Measurements from ENCODE around the gene ATP10D.
"Not testable (repeated sequence)": the region's sequence is repeated elsewhere in the genome, so short reads cannot be mapped to it uniquely, and the experiment has no call there.

Gene ATP10D

DNA sequence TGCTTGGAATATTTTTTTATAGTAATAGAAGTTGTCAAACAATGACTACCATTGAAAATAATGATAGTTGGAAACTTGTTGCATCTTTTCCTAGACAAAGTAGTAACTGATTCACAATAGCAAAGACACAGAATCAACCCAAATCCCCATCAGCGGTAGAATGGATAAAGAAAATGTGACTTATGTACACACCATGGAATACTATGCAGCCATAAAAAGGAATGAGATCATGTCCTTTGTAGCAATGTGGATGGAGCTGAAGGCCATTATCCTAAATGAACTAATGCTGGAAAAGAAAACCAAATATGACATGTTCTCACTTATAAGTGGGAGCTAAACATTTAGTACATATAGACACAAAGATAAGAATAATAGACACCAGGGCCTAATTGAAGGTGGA, 49.7 kb downstream of the ATP10D start:
- no peak for DNase-seq (ENCODE audit: low read depth, low spot score)

DNA sequence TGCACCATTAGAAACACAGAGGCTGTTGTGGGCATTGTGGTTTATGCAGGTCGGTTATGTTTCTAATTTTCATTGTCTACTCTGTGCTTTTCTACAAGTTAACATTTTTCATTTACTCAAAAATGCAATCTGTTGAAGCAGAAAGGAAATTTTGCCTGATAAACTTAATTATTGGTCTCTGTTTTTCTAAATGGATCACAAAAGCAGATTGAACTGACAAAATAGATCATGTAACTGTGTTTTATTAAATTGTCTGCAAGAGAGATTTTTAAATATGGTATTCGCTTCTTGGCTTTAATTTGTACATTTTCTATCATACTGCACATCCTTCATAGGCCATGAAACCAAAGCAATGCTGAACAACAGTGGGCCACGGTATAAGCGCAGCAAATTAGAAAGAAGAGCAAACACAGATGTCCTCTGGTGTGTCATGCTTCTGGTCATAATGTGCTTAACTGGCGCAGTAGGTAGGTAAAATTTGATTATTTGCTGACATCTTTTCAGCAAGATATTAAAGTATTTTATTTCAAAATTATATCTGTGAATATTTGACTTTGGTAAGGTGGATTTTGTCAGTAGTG, 50.6 kb downstream of the ATP10D start:
- no peak for DNase-seq (ENCODE audit: low read depth, low spot score)

DNA sequence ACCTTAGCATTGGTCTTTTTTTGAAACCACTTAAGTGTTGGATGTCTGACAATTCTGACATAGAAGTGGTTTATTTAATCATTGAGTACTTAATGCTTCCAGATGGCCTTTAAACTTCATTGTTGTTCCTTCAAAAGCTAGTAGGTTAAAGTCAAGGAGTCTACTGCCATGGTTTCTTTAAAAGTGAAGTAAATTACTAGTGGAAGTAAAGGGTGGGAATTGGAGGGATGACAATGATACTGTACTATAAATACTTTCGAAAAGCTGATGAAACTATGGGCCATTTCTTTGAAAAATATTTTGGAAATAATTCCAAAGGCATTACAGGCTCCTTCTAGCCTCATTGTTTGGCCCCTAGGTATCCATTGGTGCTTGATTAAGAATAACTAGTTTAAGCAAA, 51.9 kb downstream of the ATP10D start:
- no peak for DNase-seq (ENCODE audit: low read depth, low spot score)

DNA sequence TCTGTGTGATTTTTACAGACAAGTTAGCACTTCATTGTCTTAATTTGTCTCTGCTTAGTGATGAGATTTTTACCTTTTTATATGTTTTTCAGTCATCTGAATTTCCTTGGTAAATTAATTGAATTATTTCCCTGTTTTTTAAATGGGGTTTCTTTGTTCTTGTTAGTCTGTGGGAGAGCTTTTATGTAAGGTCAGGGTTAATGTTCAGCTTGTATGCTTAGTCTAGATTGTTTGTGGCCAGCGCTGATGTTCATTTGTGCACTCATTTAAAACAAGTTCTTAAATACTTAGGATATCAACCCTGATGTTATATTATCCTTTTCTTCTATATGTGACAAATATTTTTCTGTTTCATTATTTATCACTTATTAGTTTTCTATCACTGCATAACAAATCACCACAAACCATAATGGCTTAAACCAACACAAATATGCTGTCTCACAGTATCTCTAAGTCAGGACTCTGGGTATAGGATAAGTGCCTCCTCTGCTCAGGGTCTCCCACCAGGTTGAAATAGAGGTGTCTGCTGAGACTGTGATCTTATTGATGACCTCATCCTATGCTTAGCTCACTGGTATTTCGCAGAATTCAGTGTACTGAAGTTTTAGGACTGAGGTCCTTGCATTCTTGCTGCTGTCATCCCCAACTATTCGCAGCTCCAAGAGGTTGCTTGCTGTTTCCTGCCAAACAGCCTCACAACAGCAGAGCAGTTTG, 53.2 kb downstream of the ATP10D start:
- no peak for DNase-seq (ENCODE audit: low read depth, low spot score)

DNA sequence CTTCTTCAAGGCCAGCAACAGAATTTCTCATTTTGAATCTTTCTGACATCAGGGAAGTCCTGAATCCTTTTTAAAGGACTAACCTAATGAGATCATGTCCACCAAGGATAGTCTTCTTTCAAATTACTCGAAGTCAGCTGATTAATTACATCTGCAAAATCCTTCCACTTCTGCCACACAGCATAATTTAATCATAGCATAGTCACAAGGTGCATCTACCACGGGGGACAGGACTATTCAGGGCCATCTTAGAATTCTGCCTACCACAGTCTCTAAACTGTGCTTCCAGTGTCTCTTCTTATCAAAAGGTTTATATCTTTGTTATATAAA, 53.7 kb downstream of the ATP10D start:
- no peak for DNase-seq (ENCODE audit: low read depth, low spot score)

DNA sequence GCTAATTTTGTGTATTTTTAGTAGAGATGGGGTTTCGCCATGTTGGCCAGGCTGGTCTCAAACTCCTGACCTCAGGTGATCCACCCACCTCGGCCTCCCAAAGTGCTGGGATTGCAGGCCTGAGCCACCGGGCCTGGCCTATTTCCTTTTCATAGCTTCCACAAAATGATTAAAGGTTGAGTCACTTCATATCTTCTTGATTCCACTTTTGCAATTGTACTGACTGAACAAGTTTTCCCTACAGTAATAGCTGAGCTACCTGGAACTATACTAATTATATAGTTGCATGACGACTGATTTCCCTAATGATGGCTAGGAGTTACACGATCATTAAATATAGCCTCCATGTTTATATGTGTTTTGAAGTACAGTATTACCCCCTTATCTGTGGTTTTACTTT, 57.6 kb downstream of the ATP10D start:
- DNase-seq (ENCODE audit: low read depth, low spot score): not testable (repeated sequence)

DNA sequence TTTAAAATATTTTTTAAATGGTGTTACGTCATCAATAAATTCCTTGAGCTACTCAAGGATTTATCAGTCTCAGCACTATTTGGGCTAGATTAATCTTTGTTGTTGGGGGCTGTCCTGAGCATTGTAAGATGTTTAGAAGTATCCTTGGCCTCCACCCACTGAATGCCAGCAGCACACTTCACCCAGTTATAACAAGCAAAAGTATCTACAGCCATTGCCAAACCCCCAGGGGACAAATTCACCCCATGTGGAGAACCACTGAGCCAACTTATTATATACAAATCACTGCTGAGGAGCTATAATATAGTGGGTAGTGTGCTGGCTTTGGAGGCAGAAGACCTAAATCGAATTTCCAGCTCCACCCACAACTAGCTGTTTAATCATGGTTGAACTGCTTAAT, 58.3 kb downstream of the ATP10D start:
- DNase-seq (ENCODE audit: low read depth, low spot score): no peak

DNA sequence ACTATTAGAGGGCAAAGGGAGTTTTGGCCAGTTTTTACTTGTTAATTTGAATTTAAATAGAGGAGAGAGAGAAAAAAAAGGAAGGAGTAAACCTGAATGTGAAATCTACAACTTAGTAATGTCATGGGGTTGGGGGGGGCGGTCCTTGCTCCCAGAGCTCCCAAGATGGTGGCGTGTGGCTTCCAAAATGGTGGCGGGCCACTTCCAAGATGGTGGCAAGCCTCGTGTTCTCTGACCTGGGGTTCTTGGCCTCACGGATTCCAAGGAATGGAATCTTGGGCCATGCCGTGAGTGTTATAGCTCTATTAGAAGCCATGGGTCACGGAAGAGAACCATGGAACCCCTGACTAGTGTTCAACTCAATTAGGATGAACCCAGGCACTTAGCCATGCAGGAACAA, 65.3 kb downstream of the ATP10D start:
- DNase-seq (ENCODE audit: low read depth, low spot score): not testable (repeated sequence)

DNA sequence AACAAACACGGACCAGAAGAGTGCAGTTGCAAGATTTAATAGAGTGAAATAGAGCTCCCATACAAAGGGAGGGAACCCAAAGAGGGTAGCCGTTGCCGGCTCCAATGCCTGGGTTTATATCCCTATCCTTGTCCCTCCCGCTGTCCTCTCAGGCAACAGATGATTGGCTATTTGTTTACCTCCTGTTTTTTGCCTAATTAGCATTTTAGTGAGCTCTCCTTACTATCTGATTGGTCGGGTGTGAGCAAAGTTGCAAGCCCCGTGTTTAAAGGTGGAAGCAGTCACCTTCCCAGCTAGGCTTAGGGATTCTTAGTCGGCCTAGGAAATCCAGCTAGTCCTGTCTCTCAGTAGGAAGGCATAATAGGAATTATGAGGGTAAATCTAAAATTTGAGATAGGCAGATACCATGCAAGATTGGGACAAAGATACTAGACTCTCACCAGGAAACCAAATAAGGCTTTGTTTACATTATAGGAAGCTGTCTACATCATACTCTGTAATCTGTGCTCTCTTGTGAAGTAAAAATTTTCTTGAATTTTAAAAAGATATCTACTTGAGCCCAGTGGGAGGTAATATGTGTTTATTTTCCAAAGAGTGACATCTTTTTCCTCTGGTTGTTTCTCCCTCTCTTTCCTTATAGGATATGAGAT, 65.9 kb downstream of the ATP10D start:
- no peak for DNase-seq (ENCODE audit: low read depth, low spot score)

DNA sequence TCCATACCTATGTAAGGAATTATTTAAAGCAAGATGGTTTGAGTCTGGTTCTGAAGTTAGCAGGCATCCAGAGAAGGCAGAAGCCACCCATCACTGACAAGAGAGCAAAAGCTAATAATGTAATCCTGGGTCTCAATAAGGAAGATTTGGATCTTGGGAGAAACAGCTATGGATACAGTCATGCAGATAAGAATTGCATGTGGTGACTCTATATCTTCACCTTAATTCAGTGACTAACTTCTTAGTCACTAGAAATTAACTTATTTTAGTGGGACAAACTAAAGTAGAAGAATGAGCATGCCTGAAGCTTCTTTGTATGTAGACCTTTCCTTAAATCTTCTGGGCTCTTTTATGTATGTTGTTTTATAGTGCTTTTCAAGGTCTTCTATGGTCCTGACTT, 66.6 kb downstream of the ATP10D start:
- DNase-seq (ENCODE audit: low read depth, low spot score): no peak

DNA sequence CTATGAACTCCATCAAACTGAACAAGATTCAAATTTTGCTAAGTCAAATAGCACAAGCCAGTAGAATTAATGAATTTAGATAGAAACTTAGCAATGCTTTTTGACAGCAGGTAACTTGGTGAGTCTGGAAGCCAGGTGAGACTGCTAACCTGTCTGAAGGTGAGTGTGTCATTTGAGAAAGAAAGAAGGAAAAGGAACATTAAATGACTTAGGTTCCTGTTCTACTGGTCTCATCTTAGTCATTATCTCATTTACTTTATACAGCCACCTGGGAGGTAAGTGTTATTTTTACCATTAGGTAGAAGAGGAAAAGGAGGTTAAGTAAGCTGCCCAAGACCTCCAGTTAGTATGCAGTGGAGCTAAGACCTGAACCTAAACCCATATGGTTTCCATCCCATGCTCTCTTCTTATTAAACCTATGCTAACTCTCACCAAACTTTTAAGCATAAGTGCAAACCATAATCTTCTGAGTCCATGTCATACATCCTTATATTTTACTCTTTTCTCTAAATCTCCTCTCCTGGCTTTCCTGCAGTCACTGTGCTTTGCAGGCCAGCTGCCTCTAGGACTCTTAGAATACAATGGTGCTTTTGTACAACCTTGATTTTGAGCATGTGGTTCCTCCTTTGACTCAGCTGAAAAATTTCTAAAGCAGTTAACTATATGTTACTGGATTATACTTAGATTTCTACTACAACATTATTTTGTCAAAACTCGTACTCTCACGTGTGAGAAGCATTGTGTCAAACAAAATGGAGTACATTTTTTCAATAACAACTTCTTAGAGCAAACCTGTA, 68.5 kb downstream of the ATP10D start:
- DNase-seq (ENCODE audit: low read depth, low spot score): no peak

DNA sequence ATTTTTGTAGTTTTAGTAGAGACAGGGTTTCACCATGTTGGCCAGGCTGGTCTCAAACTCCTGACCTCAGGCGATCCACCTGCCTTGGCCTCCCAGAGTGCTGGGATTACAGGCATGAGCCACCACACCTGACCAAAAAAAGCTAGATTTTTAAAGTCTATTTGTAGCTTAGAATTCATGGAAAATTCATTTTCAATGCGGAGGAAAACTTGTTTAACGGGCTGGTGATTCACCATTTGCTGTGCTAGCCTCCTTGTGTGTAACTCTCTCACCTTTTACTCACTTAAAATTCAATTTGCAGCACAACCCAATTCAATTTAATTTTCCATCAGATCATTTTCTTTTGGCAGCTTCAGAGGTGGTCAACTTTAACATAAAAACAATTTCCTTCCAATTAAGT, 70.8 kb downstream of the ATP10D start:
- not testable (repeated sequence) for DNase-seq (ENCODE audit: low read depth, low spot score)

DNA sequence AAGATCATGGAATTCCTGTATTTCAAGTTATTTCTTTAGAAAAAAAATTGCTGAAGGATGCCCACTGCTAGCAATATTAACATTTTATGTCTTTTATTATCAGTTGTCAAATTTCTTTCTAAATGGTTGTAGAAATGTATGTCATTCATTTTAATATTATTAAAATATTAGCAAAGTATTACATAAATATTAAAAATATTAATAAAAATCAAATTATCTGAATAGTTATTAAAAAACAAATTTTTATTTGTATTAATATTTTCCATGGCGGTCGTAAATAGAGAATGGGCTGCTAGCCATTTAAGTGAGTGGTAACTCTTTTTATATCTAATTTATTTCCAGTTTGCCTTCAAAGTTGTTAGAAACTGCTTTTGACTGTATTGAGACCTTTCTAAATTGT, 72.2 kb downstream of the ATP10D start:
- DNase-seq (ENCODE audit: low read depth, low spot score): no peak

DNA sequence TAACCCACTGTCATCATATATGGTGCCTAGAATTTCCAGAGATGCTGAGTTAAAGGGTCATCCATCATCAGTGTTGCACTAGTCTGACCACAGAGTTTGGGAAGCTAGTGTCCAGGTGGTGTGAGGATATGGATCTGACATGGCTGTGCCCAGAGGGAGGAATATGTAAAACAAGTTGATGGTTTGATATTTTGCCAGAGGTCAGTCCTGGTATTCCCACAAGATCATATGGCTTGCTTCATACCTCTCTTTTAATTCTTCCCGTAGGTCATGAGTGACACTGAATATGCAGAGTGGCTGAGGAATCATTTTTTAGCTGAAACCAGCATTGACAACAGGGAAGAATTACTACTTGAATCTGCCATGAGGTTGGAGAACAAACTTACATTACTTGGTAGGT, 75.6 kb downstream of the ATP10D start:
- no peak for DNase-seq (ENCODE audit: low read depth, low spot score)

DNA sequence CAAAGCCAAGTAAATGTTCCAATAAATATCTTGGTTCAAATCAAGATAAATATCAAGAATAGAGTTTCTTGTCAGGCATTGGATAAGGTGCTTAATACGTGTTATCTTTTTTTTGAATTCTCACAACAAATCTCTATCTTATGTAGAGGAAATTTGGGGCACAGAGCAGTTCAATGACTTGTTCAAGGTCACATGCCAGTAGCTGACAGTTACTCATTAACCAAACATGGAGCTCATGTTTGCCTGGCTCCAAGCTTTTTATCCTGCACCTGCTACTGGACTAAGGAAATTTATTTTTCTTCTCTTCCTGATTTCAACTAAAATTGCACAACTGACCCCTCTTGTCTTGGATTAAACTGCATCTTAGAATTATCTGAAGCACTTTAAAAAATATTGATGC, 76.3 kb downstream of the ATP10D start:
- DNase-seq (ENCODE audit: low read depth, low spot score): no peak

DNA sequence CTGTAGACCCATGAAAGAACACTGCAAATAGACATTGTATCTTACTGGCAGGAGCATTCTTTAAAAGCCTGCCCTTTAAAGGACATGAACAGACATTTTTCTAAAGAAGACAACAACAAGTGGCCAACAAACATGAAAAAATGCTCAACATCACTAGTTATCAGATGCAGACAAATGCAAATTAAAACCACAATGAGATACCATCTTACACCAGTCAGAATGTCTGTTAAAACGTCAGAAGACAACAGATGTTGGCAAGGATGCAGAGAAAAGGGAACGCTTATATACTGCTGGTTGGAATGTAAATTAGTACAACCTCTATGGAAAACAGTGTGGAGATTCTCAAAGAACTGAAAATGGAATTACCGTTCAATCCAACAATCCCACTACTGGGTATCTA, 77.2 kb downstream of the ATP10D start:
- DNase-seq (ENCODE audit: low read depth, low spot score): no peak

DNA sequence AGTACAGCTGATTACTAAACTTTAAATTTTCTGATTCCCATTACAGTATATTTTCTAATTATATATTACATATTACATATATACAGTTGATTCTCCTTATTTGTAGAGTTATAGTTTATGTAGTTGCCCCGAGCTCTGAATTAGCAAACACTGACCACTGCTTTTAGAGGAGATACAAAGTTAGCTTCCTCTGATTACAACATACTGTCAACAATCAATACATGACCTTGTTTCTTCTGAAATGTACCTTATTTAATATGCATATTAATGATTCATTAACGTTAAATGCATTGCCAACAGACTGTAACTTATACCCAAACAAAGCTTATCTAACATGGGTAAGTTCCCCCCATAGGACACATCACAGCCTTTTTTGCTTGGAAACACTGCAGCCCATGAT, 81.5 kb downstream of the ATP10D start:
- no peak for DNase-seq (ENCODE audit: low read depth, low spot score)

DNA sequence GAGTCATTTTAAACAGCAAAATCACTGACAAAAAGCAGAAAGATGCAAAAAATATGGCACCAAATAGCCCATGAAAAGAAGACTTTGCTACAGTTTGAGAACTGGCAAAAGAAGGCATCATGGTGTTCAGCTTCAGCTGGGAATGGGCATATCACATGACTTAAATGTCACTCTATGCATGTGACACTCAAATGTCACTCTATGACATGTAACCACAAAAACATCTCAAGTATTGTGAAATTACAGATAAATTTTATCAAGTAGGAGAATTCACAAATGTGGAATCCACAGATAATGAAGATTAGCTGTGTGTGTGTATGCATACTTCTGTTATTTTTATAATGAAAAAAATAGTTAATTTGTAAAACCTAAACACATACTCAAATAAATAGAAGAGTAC, 81.9 kb downstream of the ATP10D start:
- DNase-seq (ENCODE audit: low read depth, low spot score): no peak

DNA sequence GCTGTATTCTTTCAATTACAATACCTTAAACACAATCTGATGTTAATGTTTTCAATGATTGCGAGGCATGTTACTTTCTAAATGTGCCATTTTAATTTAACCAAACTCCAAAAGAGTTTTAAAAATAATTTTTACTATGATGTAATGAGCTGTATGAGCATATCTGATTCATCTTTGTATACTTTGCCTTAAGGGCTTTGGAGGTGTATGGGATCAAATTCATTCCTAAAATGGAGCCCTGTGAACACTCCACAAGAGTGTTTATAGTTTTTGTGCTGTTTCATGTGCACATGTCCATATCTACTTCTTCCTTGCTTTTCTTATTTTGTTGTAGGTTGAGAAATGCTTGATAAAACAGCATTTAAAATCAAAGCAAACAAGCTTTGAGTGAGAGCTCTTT, 82.4 kb downstream of the ATP10D start:
- no peak for DNase-seq (ENCODE audit: low read depth, low spot score)

DNA sequence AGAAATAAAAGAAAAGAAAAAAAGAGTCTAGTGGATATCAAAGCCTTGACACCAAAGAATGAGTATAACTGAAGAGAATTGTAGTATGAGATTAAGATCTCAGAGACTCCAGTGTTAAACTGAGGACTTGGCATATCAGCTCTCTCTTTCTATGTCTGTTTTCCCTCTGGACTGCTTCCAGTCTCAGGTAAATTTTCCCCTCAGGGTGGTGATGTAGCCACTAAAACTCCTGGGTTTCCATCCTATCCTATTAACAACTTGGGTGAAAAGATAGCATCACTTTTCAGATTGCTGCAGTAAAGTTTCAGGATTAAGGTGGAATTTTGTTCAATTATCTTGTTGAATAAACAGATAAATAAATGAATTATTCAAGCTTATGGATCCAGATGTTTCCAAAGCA, 85.7 kb downstream of the ATP10D start:
- DNase-seq (ENCODE audit: low read depth, low spot score): no peak

DNA sequence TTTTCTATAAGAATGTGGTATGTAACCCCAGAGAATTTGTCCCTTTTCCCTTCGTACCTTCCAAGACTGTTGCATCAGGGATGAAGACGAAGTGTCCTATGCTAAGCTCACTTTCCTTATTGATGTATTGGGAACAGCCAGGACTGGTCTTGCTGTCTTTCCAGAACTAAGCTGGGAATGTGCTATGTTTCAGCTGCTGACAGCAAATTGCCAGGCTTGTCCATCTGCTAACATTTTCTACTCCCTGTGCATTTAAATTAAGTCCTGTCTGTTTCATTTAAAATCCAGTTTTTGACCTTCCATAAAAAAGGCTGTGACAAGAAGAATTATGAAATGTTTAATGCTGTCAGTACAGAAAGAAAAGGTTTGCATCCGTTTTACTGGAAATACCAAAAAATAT, 87.9 kb downstream of the ATP10D start:
- no peak for DNase-seq (ENCODE audit: low read depth, low spot score)

DNA sequence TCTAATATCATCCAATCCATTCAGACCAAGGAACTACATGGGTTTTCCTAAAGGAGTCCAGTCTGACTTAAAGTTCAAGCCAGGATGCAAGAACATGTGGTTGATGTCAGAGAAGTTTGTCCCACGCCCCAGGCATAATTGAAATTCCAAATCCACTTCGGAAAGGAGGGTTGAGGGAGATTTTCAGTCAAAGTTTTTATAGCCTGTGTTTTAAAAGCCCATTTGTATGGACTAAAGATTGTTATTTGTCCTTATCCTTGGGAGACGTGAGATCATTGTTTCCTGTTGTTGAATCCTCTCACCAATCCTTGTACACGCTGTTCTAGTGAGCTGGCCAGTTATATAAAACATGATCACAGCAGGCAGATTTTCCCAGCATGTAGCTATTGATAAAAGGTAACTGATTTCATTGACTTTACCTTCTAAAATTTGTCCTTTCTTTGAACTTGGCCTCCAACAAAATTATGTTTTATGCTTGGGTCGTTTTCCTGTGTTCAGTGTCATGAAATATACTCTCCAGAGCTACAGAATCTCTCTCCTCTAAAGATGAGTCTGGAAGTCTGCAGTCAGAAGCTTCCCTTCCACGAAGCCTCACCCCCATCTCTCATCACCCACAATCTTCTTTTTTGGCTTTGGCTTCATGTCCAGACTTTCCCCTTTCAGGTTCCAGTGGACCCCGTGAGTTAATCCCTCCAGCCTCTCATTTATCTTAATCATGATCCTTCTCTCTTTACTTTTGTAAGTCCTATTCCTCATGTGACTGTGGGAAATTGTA, 92.9 kb downstream of the ATP10D start:
- DNase-seq (ENCODE audit: low read depth, low spot score): no peak

Data from activated naive CD8-positive, alpha-beta T cell treated with anti-CD3 and anti-CD28 coated beads, Interleukin-2, amount 50 U/mL, for 16 hours (primary cell).